ENCODE results near the gene ZGPAT. TPM values are rescaled to one million over a fixed set of nuclear protein-coding genes. Genes with fewer than 3 reads are reported as not detected.

ZGPAT gene
- total and polyA plus RNA-seq, 2 of the 13 experiments (the other 11 are each of a cell fraction or from before 2014, with no cell fraction given): 23.0 to 41.9 TPM

GRCh38 chr20:63737945-63738686, 30.3 kb downstream of the ZGPAT start (continued):
- TF ChIP-seq, protein P1, sequence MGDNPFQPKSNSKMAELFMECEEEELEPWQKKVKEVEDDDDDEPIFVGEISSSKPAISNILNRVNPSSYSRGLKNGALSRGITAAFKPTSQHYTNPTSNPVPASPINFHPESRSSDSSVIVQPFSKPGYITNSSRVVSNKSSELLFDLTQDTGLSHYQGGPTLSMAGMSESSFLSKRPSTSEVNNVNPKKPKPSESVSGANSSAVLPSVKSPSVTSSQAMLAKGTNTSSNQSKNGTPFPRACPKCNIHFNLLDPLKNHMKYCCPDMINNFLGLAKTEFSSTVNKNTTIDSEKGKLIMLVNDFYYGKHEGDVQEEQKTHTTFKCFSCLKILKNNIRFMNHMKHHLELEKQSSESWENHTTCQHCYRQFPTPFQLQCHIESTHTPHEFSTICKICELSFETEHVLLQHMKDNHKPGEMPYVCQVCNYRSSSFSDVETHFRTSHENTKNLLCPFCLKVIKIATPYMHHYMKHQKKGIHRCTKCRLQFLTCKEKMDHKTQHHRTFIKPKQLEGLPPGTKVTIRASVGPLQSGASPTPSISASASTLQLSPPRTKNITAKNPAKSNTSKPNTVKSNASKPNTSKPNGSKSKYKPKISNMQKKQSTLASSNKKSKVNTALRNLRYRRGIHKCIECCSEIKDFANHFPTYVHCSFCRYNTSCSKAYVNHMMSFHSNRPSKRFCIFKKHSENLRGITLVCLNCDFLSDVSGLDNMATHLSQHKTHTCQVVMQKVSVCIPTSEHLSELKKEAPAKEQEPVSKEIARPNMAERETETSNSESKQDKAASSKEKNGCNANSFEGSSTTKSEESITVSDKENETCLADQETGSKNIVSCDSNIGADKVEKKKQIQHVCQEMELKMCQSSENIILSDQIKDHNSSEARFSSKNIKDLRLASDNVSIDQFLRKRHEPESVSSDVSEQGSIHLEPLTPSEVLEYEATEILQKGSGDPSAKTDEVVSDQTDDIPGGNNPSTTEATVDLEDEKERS (CRISPR knock-in tag; IDR thresholded peaks at IDR 0.05): peak; percentile 66
- TF ChIP-seq MBD4 (IDR thresholded peaks at IDR 0.05; ENCODE audit: borderline replicate concordance, low read length) (no peak), REL (CRISPR knock-in tag; conservative IDR thresholded peaks at IDR 0.05) (peak; percentile 94), ZNF367 (CRISPR knock-in tag; IDR thresholded peaks at IDR 0.05; ENCODE audit: borderline replicate concordance) (no peak), ZNF546 (CRISPR knock-in tag; conservative IDR thresholded peaks at IDR 0.05) (peak; percentile 73; the same call in 1 of the 2 replicates), SSRP1 (CRISPR knock-in tag; IDR thresholded peaks at IDR 0.05) (peak; percentile 26; the same call in 1 of the 2 replicates), ZNF296 (CRISPR knock-in tag; conservative IDR thresholded peaks at IDR 0.05) (peak; percentile 39), ZNF264 (CRISPR knock-in tag; IDR thresholded peaks at IDR 0.05) (peak; percentile 71), ZBTB34 (CRISPR knock-in tag; IDR thresholded peaks at IDR 0.05) (peak; percentile 87), DNMT1 (CRISPR knock-in tag; IDR thresholded peaks at IDR 0.05) (peak; percentile 93), ZNF646 (CRISPR knock-in tag; IDR thresholded peaks at IDR 0.05) (peak; percentile 21), GMEB2 (CRISPR knock-in tag; IDR thresholded peaks at IDR 0.05; ENCODE audit: low read depth) (no peak), HDAC6 (IDR thresholded peaks at IDR 0.05; ENCODE audit: low read depth, low read length) (no peak), ZNF75D (CRISPR knock-in tag; IDR thresholded peaks at IDR 0.05; ENCODE audit: borderline replicate concordance) (peak; percentile 82; the same call in 1 of the 2 replicates), ZNF556 (CRISPR knock-in tag; IDR thresholded peaks at IDR 0.05; ENCODE audit: borderline replicate concordance) (peak; percentile 99), KDM1A (CRISPR knock-in tag; IDR thresholded peaks at IDR 0.05) (no peak), PHF5A (CRISPR knock-in tag; IDR thresholded peaks at IDR 0.05; ENCODE audit: low read depth, unreplicated experiment) (peak; percentile 48)
